Gastroesophageal sphincter (tissue), 3 donors: ENCODE measurements around the gene SDK2.

ENCODE experiments used
- CTCF ChIP-seq, 4 experiments: fragments of 200-600 bp in 2 of 4; fragments of 450-650 bp in 2 of 4; sonication (generic) in 1 of 4; IDR thresholded peaks; one replicate each; pipeline ENCODE4 v1.5.1; 2017 to 2019; ENCODE audit warnings: antibody characterized with exemption in 4 of 4, mild to moderate bottlenecking in 2 of 4, moderate library complexity in 2 of 4
- EP300 ChIP-seq: sonication (generic); formaldehyde crosslinking; IDR thresholded peaks from one replicate; pipeline ENCODE4 v1.6.1; 2017; ENCODE audit warnings: antibody characterized with exemption, mild to moderate bottlenecking
- POLR2A ChIP-seq, 2 donors: fragments of 450-650 bp; IDR thresholded peaks; one replicate each; pipeline ENCODE4 v1.6.1; 2017; ENCODE audit warnings: antibody characterized with exemption in 2 of 2, mild to moderate bottlenecking in 2 of 2, moderate library complexity in 1 of 2
- POLR2AphosphoS5 ChIP-seq: sonication (generic); formaldehyde crosslinking; IDR thresholded peaks from one replicate; pipeline ENCODE4 v1.6.1; 2017; ENCODE audit warnings: antibody characterized with exemption

- no peak for TF ChIP-seq CTCF (IDR thresholded peaks at IDR 0.05)
- no peak for TF ChIP-seq EP300
- TF ChIP-seq POLR2A (IDR thresholded peaks at IDR 0.05) = no peak
- no peak for TF ChIP-seq POLR2AphosphoS5
Observed at GRCh38 chr17:73511719-73512115, 132.5 kb downstream of the SDK2 start.
